ENCODE measurements around the gene MRPL45.
"Not testable (repeated sequence)": the region's sequence is repeated elsewhere in the genome, so short reads cannot be mapped to it uniquely, and the experiment has no call there.

The MRPL45 gene

DNA sequence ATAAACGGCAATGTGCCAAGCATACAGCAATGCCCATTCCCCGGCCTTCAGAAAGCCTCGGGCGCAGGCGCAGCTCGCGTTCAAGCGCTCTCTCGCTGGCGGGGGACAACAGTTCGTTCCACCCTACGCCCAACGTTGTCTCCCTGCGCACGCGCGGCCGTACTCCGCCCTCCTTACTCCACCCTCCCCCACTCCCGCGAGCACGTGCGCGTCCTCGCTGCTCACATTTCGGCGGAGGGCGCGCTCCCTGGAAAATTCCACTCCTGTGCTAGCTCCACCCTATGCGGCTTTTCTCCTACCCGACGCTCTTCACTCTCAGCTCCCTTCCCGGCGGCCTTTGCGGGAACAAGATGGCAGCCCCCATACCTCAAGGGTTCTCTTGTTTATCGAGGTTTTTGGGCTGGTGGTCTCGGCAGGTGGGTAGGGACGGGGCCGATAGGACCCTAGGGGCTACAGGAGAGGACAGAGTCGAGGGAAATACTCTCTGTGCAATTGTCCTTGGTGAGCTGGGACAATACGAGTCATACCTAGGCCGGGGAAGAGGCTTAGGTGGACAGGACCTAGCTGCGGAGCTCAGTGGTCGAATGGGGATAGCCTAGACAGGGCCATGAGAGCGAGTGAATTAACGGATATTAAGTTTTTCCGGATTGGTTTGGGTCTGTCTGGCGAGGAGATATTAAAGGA lies at the start of gene MRPL45:
Gene MRPL45 (plus strand): TSS at position 335 of the 684 bp plus-strand sequence. CDS start 16 bp downstream, at position 351.
- in situ Hi-C loops (cut with HindIII; ENCODE audit: low sequenced_read_pairs), result not testable (repeated sequence)

DNA sequence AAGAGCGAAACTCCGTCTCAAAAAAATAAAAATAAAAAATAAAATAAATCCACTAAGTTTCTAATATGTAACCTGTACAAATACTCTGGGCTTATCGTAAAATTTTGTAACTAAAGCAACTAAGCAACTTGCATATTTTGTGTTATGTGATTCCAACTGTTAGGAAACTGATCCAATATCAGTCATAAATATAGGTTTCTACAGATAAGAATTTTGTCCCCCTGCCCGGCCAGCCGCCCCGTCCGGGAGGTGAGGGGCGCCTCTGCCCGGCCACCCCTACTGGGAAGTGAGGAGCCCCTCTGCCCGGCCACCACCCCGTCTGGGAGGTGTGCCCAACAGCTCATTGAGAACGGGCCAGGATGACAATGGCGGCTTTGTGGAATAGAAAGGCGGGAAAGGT lies 43.8 kb upstream of the MRPL45 start:
- in situ Hi-C loops (cut with HindIII; ENCODE audit: low sequenced_read_pairs), result not testable (repeated sequence)

DNA sequence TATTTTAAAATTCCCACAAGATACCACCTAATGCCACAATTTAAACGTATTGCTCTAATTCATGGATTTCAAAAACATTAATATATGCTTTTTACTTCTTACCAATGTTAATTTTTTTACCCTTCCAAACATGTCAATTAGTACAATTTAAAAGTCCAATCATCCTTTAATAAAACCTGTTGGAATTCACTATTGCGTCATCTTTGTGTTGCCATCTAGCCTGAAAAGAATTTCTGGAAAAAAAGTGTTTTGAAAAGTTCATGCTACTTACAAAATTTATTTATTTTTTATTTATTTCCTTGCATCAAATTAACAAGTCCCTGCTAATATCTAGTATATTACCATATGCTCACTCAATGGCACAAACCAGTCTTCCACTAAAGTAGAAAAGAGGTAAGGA lies 42.6 kb upstream of the MRPL45 start:
- in situ Hi-C loops (cut with HindIII; ENCODE audit: low sequenced_read_pairs), result not testable (repeated sequence)

DNA sequence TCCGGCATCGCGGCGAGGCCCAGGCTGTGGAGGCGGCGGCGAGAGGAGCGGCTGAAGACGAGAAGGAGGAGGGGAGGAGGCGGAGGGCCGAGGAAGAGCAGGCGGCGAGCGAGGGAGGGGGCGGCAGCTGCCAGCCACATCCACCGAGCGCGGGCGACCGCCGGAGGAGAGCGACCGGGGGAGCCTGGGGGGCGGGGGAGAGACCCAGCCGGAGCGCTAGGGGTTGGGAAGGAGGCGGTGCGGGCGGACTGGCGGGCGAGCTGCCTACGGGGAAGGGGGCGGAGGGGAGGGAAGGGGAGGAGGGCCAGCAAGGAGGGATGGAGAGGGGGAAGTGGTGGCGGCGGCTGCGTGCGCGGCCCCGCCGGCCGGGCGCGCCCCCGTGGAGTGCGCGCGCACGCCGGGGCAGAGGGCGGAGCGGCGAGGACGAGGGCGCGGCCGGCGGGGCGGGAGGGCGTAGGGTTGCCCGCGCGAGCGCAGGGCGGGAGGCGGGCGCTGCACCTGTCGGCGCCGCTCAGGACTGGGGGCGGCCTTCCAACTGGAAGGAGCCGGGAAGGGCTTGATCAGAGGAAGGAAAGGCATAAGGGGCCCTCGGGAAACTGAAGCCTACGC lies 39.9 kb upstream of the MRPL45 start:
- in situ Hi-C loops (cut with HindIII; ENCODE audit: low sequenced_read_pairs), result not testable (repeated sequence)

DNA sequence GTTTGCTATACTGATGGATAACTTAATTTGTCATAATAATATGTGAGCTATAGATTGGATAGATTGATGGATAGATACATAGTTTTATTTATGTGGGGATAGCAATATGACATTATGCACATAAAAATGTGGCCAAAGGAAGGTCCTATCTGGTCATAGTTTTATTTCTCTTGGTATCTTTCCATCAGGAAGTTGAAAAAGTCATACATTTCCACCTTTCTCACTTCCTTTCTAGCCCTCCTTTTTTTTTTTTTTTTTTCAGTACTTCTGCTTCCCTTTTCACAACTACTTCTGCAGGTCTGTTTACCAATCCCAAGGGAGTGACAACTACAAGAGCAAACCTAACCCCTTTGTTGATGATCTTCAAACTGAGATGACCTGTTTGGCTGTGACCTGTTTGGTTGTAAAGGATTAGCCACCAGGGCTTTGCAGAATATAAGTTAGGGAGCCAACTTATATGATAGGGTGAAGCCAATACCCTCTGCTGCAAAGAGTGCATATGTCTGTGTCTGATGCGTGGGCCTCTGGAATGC lies 30.9 kb upstream of the MRPL45 start:
- in situ Hi-C loops (cut with HindIII; ENCODE audit: low sequenced_read_pairs), result not testable (repeated sequence)

DNA sequence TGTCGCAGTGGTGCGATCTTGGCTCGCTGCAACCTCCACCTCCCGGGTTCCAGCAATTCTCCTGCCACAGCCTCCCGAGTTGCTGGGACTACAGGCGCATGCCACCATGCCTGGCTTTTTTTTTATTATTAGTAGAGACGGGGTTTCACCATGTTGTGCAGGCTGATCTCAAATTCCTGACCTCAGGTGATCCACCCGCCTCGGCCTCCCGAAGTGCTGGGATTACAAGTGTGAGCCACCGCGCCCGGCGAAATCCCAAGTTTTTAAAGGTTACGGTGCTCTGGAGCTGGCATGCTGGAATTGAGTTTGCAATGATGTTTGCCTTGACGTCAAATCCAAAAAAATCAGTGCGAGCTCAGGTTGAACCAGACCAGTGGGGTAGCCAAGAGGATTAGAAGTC lies 30.4 kb upstream of the MRPL45 start:
- in situ Hi-C loops (cut with HindIII; ENCODE audit: low sequenced_read_pairs), result not testable (repeated sequence)

DNA sequence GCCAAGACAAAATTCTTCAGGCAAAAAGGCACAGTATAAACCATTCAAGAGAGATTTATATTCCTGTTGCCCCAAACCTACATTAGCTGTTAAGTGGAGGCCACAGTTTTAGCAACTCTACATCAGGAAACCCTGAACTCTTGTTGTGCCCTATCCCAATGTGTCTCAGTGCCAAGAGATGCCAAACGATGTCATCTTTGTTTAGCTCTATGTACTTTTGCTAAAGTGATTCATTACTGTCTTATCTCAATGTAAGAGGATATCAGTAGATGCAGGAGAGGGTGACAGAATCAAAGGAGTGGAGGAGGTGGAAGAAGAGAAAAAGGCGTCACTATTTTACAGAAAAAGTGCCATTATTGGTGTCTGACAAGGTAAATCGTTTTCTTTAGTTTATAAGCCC lies 28.8 kb upstream of the MRPL45 start:
- in situ Hi-C loops (cut with HindIII; ENCODE audit: low sequenced_read_pairs), result not testable (repeated sequence)

DNA sequence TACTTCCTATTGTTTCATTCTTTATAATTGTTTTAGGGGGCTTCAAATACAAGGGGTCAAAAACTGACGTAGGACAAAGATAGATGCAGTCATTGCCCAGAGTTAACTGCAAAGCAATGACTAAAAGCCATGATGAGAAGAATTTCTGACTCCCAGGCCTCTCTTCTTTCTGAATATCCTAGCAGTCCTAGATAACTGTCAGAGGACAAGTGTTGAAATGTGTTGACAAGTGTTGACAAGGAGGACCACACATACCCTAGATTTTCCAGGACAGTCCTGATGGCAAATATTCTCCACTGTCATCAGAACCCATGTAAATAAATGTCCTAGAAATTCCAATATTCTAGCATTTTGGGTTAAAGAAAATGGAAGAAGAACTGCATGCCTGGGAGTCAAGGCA lies 27.9 kb upstream of the MRPL45 start:
- in situ Hi-C loops (cut with HindIII; ENCODE audit: low sequenced_read_pairs), result not testable (repeated sequence)

DNA sequence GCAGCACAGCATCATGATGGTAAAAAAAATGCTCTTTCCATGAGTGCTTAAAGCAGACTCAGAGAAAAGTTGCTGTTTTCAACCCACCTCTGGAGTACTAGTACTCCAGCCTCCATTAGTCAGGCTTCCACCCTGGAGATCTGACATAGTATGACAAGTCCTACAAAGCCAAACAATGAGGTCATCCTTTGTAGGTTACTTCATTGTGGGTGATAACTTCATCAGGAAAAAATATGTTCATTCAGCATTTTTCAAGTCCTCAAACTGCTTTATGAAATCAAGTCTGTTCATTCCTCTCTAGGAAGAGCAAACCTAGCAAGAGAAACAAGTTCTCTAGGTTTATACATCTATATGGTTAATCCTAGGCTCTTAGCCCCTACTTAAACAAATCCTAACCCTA lies 27.4 kb upstream of the MRPL45 start:
- in situ Hi-C loops (cut with HindIII; ENCODE audit: low sequenced_read_pairs), result not testable (repeated sequence)

DNA sequence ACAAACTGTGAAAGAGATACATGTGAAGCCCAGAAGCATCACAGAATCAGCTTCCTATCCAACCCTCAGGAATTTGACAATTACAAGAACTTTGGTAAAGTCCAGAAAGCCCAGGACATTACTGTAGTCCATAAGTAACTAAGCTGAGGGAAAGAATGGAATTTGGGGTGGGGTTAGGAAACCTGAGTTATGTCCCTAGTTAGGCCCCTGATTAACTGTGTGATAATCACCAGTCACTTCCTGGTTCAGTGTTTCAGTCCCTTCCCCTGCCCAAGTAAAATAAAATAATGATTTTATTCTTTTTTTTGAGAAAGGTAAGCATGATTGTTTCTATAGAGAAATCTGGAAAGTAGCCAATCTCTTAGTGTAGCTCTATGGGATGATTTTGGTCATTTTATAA lies 11.0 kb upstream of the MRPL45 start:
- in situ Hi-C loops (cut with HindIII; ENCODE audit: low sequenced_read_pairs), result not testable (repeated sequence)

DNA sequence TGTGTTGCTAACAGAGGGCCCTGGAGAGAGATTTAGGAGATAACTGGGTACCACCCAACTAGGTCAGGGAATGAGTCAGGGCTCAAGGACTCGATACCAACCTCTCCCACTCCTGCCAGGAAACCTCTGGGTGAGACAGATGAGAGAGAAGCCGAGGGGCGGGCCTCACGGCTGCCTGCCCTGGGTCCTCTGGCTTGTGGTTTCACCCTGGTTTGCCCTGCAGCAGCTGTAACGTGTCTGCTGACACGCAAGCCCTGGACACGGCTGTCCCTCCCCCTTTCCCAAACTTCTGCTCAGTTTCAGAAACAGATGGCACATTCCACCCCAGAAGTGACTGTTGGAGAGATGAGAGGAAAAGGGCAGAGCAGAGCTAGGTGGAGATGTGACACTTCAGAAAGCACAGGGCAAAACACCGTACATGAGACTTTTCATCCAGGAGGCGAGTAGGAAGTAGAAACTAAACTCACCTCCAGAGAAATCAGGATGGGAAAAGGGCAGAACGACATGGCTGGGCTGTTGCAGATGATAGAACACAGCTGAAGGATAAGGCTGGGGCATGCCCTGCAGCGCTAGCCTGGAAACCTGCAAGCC lies 10.4 kb upstream of the MRPL45 start:
- in situ Hi-C loops (cut with HindIII; ENCODE audit: low sequenced_read_pairs), result not testable (repeated sequence)

DNA sequence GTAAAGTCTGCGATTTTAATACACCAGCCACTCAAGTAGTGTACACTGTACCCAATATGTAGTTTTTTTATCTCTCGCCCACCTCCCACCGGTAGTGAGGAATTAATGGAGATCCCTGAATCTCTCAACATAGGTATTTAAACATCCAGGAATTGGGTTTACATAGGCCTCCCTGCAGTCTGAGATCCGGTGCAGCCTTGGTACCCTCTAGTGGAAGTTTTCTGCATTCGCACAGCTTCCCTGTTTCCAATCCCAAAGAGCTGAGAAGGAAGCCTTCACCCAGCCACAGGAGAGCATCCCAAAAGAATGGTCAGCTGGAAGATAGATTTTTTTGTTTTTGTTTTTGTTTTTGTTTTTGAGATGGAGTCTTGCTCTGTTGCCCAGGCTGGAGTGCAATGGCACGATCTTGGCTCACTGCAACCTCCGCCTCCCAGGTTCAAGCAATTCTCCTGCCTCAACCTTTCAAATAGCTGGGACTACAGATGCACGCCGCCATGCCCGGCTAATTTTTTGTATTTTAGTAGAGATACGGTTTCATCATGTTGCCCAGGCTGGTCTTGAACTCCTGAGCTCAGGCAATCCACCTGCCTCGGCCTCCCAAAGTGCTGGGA lies 8.6 kb upstream of the MRPL45 start:
- in situ Hi-C loops (cut with HindIII; ENCODE audit: low sequenced_read_pairs), result not testable (repeated sequence)

DNA sequence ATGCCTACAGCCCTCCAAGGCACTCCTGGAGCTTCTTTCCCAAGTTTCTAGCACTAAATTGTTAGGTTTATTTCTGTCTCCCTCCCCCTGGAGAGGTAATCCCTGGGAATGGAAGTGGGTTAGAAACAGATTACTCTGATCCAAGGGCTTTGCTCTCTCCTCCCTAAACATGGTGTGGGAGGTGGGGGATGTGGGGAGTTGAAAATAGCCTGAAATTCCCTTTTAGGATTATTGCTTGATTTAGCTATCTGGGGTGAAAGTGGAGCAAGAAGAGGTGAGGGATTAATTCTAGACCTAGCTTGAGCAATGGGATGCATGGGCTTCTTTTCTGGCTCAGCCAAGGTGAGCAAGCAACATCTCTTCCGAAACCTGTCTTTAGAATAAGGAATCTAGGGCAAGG lies 7.2 kb upstream of the MRPL45 start:
- in situ Hi-C loops (cut with HindIII; ENCODE audit: low sequenced_read_pairs), result not testable (repeated sequence)

DNA sequence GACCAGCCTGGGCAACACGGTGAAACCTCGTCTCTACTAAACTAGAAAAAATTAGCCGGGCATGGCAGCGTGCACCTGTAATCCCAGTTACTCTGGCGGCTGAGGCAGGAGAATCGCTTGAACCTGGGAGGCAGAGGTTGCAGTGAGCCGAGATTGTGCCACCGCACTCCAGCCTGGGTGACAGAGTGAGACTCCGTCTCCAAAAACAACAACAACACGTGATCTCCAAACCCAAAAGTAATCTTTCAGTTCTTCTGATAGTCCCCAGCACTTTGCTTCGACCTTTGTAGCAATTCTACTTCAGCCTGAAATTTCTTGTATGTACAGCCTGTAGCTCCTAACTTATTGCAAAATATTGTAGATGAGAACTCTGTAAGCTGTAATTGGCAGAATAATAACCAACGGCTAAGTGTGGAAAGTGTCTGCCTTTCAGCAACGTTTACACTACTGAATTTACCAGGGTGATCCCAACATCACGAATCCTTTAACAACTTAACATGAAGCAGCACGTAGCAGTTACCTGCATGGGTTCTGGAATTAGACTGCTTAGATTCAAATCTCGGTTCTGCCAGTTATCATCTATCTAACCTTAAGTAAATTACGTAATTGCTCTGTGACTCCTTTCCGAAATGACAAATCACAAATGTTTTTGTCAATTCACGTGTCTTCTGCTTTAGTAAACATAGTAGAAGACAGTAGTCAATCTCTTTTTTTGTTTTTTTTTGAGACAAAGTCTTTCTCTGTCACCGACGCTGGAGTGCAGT lies 1.2 kb upstream of the MRPL45 start:
- in situ Hi-C loops (cut with HindIII; ENCODE audit: low sequenced_read_pairs), result not testable (repeated sequence)

DNA sequence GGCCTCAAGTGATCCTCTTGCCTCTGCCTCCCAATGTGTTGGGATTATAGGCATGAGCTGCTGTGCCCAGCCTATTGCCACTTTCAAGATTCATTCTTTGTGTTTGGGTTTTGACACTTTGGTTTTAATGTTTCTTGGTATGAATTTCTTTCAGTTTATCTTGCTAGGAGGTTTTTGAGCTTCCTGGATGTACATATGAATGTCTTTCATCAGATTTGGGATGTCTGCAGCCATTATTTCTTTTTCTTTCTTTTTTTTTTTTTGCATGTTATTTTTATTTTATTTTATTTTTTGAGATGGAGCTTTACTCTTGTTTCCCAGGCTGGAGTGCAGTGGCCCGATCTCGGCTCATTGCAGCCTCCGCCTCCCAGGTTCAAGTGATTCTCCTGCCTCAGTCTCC lies 18.5 kb downstream of the MRPL45 start:
- in situ Hi-C loops (cut with HindIII; ENCODE audit: low sequenced_read_pairs), result no loop called here

DNA sequence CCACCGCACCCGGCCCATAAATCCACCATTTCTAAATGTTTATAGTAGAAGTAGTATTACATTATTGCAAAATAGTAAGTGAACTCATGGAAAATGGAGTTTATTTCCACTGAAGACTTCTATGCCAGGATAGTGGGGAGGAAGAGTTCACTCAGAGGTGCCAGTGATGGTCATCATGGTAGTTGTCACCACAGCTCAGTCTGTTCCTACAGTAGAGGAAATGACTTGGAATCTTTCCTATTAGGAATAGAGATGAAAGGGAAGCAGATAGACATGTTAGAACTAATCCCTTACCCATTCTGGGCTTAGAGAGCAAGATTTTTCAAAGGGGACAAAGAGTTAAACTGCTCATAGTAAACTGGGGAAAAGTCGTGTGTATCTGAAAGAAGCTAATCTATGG lies 20.1 kb downstream of the MRPL45 start:
- in situ Hi-C loops (cut with HindIII; ENCODE audit: low sequenced_read_pairs), result no loop called here

DNA sequence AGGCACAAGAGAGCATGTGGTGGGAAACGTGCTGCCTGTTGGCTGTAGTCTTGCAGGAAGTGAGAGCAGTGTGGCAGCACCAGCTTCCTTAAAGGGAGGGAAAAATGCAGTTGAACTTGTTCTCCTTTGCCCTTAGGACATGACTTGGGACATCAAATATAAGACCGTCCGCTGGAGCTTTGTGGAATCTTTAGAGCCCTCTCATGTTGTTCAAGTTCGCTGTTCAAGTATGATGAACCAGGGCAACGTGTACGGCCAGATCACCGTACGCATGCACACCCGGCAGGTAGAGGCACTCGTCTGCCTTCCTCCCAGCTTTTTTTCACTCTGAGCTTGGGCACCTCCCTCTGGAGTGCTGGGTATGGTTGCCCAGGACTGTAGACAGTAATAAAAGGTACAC lies 23.5 kb downstream of the MRPL45 start:
- in situ Hi-C loops (cut with HindIII; ENCODE audit: low sequenced_read_pairs), result no loop called here

DNA sequence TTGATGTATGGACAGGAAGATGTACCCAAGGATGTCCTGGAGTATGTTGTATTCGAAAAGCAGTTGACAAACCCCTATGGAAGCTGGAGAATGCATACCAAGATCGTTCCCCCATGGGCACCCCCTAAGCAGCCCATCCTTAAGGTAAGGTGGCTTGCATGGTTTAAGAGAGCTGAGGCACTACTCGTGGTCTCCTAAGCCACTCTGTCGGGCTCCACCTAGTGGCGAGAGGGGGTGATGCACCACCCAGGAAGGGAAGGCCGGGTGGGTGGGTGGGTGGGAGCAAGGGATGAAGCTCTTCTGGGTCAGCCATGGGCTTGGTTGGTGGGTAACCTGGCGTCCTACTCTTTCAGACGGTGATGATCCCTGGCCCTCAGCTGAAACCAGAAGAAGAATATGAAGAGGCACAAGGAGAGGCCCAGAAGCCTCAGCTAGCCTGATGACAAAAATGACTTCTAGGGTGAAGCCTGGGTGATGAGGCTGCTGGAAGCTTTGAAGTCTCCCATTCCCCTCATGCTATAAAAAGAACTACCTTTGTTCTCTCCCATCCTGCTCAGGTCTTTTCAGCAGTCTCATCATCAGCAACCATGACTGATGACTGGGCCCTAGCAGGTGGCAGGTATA lies 25.3 kb downstream of the MRPL45 start:
- in situ Hi-C loops (cut with HindIII; ENCODE audit: low sequenced_read_pairs), result no loop called here

DNA sequence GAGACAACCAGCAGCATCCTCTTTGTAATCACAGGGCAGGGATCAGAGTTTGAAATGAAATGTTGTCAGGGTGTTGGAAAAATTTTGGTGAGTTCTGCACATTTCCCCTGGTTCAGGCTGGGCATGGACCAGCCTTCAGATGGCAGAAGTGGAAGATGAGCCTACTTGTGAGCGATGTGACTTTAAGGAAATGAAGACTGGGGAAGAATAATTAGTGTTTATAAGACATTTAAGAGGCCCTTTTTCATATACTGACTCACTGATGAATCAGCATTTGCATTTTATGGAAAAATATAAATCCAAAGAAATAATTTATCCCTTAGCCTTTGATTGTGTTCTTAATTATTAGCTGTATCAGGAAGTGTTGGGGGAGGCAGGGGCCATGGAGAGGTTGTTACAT lies 25.9 kb downstream of the MRPL45 start:
- in situ Hi-C loops (cut with HindIII; ENCODE audit: low sequenced_read_pairs), result no loop called here

DNA sequence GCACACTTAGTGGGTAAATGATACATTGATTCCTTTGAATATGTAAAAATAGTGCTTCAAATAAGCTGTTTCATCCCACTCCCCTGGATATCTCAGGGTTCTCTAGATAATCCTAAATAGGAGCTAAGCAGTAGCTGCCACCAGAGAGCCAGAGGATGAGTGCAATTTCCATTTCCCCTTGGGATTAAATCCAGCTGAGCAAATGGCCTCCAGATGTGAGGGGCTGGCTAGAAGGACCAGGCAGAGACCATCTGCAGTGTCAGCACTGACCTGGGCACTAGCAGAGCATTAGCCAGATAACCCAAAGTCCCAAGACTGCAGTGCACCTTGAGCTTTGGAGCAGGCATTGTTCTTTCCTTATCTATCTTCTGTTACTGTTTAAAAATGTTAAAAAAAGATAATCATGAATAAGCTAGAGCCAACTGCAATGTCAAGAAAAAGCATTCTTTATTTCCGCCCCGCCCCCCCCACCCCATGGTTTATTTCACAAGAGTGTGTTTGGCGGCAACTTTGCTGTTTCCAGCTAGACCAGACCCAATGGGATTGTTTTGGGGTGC lies 27.3 kb downstream of the MRPL45 start:
- in situ Hi-C loops (cut with HindIII; ENCODE audit: low sequenced_read_pairs), result no loop called here
